A549 treated with AZD9567 at 1 μM for 4 hours (cell line): ENCODE results near the gene CPNE1. TPM values are rescaled to one million over a fixed set of nuclear protein-coding genes. Genes with fewer than 3 reads are reported as not detected.

Experiments
- total RNA-seq: library from RNA; stranded (reverse); fragments of 200-300 nt; extraction: Qiagen RNA extraction; gene quantifications from 5 replicates; pipeline ENCODE4 v1.2.3, GENCODE V29; 2022; ENCODE audit not compliant: insufficient read depth

Gene CPNE1
- total RNA-seq: 203 to 231 TPM (median 226 TPM) in 5 replicates

DNA sequence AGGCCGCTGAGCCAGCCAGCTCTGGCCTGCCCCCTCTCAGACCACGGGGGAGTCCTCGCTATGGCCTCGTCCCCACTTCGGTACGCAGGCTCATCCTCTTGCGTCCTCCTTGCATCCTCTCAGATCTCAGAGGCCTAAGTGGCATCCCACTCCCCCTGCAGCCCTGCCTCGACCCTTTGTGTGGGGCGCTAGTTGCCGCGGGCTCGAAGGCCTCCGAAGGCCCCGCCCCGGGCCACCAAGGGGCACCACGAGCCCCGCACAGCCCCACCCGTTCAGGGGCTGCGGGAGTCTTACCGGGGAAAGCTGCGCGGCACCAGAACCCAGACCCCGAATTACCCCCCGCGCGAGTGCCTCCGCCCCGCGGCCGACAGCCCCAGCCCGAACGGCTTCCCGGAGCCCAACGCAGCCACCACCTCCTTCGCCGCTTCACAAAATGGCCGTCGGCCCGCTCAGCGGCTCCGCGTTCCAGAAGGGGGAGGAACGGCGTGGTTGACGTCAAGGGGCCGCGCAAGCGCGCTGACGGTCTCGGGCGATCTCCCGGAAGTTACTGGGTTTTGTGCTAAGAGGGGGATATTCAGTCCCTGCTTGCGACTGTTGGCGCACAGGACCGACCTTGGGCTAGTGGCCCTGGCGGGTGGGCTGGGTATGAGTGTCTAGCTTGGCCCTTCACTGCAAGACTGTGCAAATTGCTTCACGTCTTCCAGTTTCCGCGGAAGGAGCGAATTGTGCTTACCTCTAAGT is at the start of gene CPNE1, which contains the start of gene RBM12:
Gene CPNE1 (minus strand): TSS at position 435 of the 741 bp plus-strand sequence. CDS start 31,977 bp downstream, outside the sequence.
Gene RBM12 (minus strand): TSS at position 435 of the 741 bp plus-strand sequence. CDS start 9,578 bp downstream, outside the sequence.

DNA sequence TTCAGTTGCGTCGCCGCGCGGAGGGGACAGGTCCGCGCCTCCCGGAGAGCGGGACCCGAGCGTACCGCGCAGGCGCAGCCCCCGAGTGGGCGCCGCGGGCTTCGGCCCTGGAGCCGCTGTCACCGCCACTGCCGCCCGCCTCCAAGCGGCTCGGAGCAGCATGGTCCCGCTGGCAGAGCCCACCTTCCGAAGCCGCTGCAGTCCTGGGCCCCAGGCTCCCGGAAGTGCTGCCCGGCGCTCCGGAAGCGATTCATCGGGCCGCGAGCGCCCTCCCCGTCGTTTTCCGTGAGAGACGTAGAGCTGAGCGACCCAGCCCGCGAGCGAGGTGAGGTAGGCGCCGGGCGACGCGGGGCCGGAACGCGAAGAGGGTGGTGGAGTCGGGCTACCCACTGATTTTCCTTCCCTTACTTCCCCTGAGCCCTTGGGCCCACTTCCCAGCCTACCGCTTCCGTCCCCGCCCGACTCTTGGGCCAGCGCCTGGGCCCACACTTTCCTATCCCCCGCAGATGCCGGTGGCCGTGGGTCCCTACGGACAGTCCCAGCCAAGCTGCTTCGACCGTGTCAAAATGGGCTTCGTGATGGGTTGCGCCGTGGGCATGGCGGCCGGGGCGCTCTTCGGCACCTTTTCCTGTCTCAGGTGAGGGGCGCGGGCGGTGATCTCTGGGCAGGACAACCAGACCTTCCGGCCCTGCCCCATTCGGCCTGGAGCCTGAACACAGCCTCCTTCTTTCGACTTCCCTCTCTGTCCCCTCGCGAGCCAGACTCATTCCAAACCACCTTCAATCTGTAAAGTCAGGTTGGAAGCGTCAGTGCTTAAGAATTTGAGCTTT is 34.6 kb upstream of the CPNE1 start, which contains the start of the genes NFS1 and ROMO1:
Gene NFS1 (minus strand): TSS at position 226 of the 830 bp plus-strand sequence. CDS start 64 bp downstream, at position 162.
Gene ROMO1 (plus strand): TSS at position 279 of the 830 bp plus-strand sequence. CDS start 228 bp downstream, at position 507.

DNA sequence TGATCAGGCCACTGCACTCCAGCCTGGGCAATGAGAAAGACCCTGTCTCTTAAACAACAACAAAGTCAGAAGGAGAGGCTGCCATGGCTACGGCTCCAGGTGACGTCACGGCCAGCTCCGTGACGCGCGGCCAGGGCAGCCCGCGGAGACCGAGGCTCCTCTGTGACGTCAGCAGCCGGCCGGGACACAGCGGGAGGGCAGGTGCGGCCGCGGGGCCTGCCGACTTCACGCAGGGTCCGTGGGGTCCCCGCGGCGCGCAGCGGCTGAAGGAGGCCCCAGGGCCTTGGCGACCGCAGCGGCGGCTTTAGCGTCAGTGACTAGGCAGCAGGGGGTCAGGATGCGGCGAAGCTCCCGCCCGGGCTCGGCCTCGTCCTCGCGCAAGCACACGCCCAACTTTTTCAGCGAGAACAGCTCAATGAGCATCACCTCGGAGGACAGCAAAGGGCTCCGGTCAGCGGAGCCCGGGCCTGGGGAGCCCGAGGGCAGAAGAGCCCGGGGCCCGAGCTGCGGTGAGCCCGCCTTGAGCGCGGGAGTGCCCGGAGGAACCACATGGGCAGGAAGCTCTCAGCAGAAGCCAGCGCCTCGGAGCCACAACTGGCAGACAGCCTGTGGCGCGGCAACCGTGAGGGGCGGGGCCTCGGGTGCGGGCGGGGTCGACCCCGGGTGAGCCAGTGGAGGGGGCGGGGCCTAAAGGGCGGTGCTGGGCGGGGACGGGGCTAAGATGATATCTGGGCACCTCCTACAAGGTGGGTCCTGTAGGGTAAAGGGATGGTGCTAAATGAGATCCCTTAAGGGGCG is 48.8 kb downstream of the CPNE1 start, which contains the start of gene SPAG4:
Gene SPAG4 (plus strand): TSS at position 163 of the 798 bp plus-strand sequence. CDS start 175 bp downstream, at position 338.

Other genes with a start within 250 kb of the CPNE1 start
- 0.03 TPM in 1 of 5 replicates, not detected in the others for gene GDF5, start 226.7 kb downstream of the CPNE1 start, total RNA-seq
- 23.3 to 31.2 TPM (median 28.7 TPM) in 5 replicates for gene CEP250, start 209.3 kb downstream of the CPNE1 start, total RNA-seq
- not detected in 5 replicates for gene C20orf173, start 135.2 kb downstream of the CPNE1 start, total RNA-seq
- 235 to 256 TPM (median 242 TPM) in 5 replicates for gene ERGIC3, start 122.8 kb downstream of the CPNE1 start, total RNA-seq
- gene SPAG4, start 49.1 kb downstream of the CPNE1 start, total RNA-seq: 3.6 to 10.6 TPM (median 5.0 TPM) in 5 replicates
- 77.3 to 99.4 TPM (median 81.1 TPM) in 5 replicates for gene RBM12, start within 50 bp of the CPNE1 start, total RNA-seq
- 36.3 to 44.4 TPM (median 39.4 TPM) in 5 replicates for gene NFS1, start 34.5 kb upstream of the CPNE1 start, total RNA-seq
- 362 to 399 TPM (median 378 TPM) in 5 replicates for gene ROMO1, start 34.5 kb upstream of the CPNE1 start, total RNA-seq
- 166 to 193 TPM (median 186 TPM) in 5 replicates for gene RBM39, start 77.4 kb upstream of the CPNE1 start, total RNA-seq
- 28.5 to 32.0 TPM (median 30.4 TPM) in 5 replicates for gene PHF20, start 107.1 kb upstream of the CPNE1 start, total RNA-seq